Ammon's horn (tissue), 1 donor: Measurements from ENCODE around the gene P2RX2.

Experiments
- DNase-seq: peaks from one replicate; pipeline ENCODE4 v3.0.0-alpha.2; 2016; ENCODE audit warnings: low spot score

Gene P2RX2

DNA sequence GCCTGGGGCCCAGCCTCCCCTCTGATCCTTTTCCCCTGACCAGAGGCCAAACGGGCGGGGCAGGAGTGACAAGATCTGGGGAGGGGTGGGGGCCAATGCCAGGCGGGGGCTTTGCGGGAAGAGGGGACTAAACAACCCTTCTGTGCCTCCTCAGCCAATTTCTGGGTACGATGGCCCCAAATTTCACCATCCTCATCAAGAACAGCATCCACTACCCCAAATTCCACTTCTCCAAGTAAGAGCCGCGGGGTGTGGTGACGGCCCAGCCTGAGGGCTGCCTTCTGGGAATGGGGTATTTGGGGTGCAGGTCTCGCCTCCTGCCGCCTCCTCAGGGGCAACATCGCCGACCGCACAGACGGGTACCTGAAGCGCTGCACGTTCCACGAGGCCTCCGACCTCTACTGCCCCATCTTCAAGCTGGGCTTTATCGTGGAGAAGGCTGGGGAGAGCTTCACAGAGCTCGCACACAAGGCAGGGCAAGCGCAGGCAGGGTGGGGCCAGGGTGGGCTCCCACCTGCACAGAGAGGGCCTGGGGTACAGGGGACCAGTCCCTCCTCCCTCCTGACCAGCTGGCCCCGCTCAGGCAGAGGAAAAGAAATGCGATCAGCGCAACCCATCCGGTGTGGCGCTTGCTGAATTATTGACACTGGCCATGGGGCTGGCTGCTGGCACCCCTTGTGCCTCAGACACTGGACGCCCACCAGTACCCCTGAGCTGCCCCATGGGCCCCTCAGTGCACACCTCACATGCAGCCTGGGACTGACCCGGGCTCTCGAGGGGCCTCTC lies 1.7 kb downstream of the P2RX2 start:
- no peak for DNase-seq

- no peak for DNase-seq
Observed at GRCh38 chr12:132620899-132621656, 2.5 kb downstream of the P2RX2 start.

DNA sequence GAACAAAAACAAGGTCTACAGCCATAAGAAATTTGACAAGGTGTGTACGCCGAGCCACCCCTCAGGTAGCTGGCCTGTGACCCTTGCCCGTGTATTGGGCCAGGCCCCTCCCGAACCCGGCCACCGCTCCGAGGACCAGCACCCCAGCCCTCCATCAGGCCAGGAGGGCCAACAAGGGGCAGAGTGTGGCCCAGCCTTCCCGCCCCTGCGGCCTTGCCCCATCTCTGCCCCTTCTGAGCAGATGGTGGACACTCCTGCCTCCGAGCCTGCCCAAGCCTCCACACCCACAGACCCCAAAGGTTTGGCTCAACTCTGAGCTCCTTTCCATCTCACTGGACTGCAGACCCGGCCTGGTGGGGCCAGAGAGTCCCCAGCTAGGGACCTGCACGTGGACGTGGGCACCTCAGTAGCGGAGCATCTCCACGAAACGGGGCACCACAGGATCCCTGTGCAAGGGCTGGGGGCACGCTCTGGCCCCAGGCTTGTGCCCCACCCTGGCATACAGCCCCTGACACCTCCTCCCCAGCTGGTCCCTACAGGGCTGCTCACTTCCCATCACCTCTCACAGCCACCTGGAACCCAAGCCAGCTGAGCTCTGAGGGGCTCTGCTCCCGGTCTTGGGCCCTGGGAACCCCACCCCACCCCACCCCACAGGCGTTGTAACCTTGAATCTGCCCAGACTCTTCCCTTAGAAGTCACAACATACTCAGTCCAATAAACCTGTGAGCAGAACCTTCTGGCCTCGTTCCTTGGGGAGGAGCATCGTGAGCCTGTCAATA lies 3.3 kb downstream of the P2RX2 start:
- DNase-seq, result no peak

GRCh38 chr12:132622437-132623071 lies 4.0 kb downstream of the P2RX2 start:
- DNase-seq, result peak; percentile 41

- DNase-seq, result no peak
Observed at GRCh38 chr12:132623072-132623869, 4.7 kb downstream of the P2RX2 start.

DNA sequence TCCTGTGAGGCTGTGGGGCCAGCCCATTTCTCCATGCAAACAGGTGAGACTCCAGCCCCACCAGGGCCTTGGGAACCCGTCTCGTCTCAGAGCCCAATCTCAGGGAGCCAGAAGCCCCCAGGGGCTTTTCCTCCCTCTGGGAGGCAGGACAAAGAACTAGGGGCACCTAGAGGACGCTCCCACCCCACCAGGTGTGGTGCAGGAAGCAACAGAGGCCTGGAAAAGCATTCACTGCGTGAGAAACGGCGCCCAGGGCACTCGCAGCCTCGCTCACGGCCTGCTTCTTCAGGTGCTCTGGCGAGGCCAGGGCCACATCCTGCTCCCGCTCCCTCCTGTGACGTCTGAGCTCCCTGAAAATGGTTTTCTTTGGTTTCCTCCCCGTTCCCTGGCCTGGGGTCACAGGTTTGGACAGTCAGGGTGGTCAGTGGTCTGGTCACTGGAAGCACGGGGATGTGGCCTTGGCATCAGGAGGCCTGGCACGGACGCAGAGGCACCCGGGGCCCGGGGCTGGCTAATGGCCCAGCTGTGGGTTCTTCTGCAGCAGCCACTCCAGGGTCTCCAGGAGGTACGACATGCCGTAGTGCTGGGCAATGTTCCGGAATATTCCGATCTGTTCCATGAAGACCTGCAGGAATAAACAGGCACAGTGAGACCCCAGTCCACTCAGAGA lies 5.7 kb downstream of the P2RX2 start:
- no peak for DNase-seq

DNA sequence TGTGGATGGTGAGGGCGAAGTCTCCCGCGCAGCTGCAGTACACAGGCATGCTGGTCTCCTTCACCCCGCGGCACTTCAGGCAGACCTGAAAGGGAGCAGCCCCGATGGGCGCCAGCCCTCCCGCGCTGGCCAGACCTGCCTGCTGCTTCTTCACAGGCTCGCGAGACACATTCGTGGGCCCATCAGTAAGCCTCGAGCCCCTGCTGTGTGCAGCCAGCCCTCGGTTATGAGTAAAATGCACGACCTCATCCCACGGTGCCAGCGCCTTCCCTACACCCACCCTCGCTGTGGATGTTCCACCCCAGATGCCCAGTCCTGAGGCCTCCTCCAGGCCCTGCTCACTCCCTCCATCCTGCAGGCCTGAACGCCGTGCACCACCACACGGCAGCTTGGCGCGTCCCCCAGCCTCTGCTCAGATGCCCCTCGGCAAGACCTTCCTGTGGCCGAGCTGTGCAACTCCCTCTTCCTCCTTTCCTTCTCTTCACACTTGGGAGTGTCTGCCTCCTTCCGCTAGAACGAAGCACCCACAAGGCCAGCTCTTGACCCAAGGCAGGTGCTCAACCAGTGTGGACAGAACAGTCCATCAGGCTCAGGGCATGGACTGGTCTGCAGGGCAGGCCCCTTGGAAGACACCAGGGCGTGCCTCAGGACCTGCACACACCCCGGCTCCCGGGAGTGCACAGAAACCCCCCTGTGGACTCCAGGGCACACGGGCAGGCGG lies 6.5 kb downstream of the P2RX2 start:
- no peak for DNase-seq

- no peak for DNase-seq
Observed at GRCh38 chr12:132625731-132626430, 7.3 kb downstream of the P2RX2 start.

- DNase-seq, result no peak
Observed at GRCh38 chr12:132629330-132629729, 10.8 kb downstream of the P2RX2 start.

GRCh38 chr12:132630672-132631071 lies 12.1 kb downstream of the P2RX2 start:
- no peak for DNase-seq

- DNase-seq, result no peak
Observed at GRCh38 chr12:132631666-132632065, 13.1 kb downstream of the P2RX2 start.

GRCh38 chr12:132632521-132633228 lies 14.1 kb downstream of the P2RX2 start:
- no peak for DNase-seq

DNA sequence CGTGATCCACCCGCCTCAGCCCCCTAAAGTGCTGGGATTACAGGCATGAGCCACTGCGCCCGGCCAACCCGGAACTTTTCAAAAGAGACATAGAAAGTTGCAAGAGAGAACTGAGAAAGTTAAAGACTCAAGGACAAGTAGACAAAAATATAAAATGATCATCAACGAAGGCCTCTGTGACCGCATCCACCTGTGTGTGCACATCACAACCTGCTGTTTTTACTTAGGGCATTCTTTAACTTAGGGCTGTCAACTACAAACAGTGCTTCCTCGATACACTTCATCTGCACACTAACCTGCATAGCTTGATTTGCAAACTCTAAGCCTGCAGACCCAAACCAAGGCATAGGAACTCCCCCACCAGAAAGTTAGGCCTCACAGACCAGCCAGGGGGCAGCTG lies 14.8 kb downstream of the P2RX2 start:
- DNase-seq, result no peak

GRCh38 chr12:132633901-132634300 lies 15.3 kb downstream of the P2RX2 start:
- DNase-seq, result no peak

- no peak for DNase-seq
Observed at GRCh38 chr12:132634411-132634990, 15.9 kb downstream of the P2RX2 start.

GRCh38 chr12:132635076-132635955 lies 16.7 kb downstream of the P2RX2 start:
- no peak for DNase-seq

- DNase-seq, result no peak
Observed at GRCh38 chr12:132637811-132638210, 19.2 kb downstream of the P2RX2 start.
